T-helper 1 cell treated with Interleukin-12 subunit alpha and Interleukin-12 subunit beta and Interleukin-4 antibody, amounts not matched to agents 30 μg/mL and 1 μg/mL, for 36 hours (primary cell): ENCODE data around the gene HTR3B.

Source experiments
- H3K27ac Mint-ChIP-seq: one replicate; pipeline ENCODE4 v1.8.0; 2021; ENCODE audit warnings: mild to moderate bottlenecking, mixed read lengths
- H3K27me3 Mint-ChIP-seq: one replicate; pipeline ENCODE4 v1.8.0; 2021; ENCODE audit warnings: low read depth, mixed read lengths
- H3K36me3 Mint-ChIP-seq: one replicate; pipeline ENCODE4 v1.8.0; 2021; ENCODE audit warnings: low read depth, mixed read lengths
- H3K4me1 Mint-ChIP-seq: one replicate; pipeline ENCODE4 v1.8.0; 2021; ENCODE audit warnings: low read depth, mixed read lengths
- H3K4me3 Mint-ChIP-seq: one replicate; pipeline ENCODE4 v1.8.0; 2021; ENCODE audit warnings: mild to moderate bottlenecking, moderate library complexity, mixed read lengths
- H3K9me3 Mint-ChIP-seq: one replicate; pipeline ENCODE4 v1.8.0; 2021; ENCODE audit warnings: mixed read lengths

Gene HTR3B

DNA sequence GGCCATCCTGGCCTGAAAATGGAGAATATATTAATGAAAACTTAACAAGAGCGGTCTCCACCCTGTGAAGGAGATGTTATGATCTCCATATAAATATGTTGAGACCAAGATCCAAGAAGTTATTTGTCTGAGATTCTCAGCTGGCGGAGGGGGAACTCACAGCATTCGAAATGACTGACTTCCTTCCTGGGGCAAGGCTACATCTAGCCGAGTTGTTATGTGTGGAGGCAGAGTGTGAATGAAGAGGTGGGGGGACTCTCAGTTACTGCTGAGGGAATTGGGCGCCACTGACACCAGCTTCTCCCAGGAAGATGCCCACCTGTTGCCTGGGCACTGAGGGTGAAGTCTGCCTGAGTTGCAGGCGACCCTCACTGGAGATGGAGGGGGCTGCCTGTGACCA, 76.2 kb downstream of the HTR3B start:
- Mint-ChIP-seq H3K27me3 (peaks cover 4% of the 10 kb centered on the region), H3K4me1 (no peaks in the 10 kb centered on the region), H3K9me3 (no peaks in the 10 kb centered on the region), H3K4me3 (no peak overlapping the region), H3K27ac (no peak overlapping the region), H3K36me3 (no peaks in the 10 kb centered on the region)

DNA sequence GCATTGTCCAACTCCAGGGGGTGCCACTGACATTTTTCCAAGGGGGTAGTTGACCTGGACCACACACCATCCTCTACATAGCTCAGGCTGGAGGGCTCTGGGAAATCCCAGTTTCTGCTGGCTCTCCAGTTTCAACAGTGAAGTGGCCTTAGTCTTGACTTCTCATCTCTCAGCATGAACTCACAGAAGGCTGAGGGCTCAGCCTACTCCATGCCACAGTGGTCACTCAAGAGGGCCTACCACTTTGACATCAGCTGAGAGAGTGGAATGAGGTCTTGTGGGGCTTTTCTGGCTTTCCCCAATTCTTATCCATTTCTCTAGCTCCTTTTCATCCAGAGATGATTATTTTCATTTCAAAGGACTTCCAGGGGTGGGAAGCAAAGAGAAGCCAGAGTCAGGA, 77.7 kb downstream of the HTR3B start:
- no peaks in the 10 kb centered on the region for H3K36me3 Mint-ChIP-seq
- H3K4me3 Mint-ChIP-seq: no peak overlapping the region
- H3K27me3 Mint-ChIP-seq: peaks cover 2% of the 10 kb centered on the region
- no peaks in the 10 kb centered on the region for H3K4me1 Mint-ChIP-seq
- no peaks in the 10 kb centered on the region for H3K9me3 Mint-ChIP-seq
- H3K27ac Mint-ChIP-seq: no peak overlapping the region

DNA sequence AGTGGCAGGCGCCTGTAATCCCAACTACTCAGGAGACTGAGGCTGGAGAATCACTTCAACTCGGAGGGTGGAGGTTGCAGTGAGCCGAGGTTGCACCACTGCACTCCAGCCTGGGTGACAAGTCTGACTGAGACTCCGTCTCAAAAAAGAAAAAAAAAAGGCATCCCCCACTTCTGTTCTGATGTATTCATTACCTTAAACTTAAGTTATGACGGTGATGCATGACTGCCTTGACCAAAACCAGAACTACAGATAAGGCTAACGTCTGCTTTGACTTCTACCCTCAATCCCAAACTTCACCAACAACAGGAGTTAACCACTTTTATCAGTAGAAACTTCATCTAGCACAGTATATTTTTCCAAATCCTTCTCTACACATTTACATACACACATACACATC, 80.2 kb downstream of the HTR3B start:
- Mint-ChIP-seq H3K36me3 (no peaks in the 10 kb centered on the region), H3K4me1 (no peaks in the 10 kb centered on the region), H3K27ac (no peak overlapping the region), H3K9me3 (no peaks in the 10 kb centered on the region), H3K4me3 (no peak overlapping the region), H3K27me3 (no peaks in the 10 kb centered on the region)

DNA sequence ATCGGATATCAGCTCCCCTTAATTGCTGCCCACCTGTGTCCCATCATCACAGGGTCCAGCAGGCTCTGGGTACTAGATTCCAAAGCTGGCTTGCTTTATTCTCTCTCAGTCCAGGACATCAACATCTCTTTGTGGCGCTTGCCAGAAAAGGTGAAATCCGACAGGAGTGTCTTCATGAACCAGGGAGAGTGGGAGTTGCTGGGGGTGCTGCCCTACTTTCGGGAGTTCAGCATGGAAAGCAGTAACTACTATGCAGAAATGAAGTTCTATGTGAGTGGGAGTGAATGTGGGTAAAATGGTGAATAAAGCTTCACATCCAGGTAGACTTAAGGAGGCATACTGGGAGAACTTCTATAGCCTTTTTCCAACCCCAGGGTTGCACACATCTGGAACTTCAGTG, 81.3 kb downstream of the HTR3B start:
- Mint-ChIP-seq H3K27ac (no peak overlapping the region), H3K36me3 (no peaks in the 10 kb centered on the region), H3K9me3 (no peaks in the 10 kb centered on the region), H3K4me1 (no peaks in the 10 kb centered on the region), H3K27me3 (no peaks in the 10 kb centered on the region), H3K4me3 (no peak overlapping the region)

DNA sequence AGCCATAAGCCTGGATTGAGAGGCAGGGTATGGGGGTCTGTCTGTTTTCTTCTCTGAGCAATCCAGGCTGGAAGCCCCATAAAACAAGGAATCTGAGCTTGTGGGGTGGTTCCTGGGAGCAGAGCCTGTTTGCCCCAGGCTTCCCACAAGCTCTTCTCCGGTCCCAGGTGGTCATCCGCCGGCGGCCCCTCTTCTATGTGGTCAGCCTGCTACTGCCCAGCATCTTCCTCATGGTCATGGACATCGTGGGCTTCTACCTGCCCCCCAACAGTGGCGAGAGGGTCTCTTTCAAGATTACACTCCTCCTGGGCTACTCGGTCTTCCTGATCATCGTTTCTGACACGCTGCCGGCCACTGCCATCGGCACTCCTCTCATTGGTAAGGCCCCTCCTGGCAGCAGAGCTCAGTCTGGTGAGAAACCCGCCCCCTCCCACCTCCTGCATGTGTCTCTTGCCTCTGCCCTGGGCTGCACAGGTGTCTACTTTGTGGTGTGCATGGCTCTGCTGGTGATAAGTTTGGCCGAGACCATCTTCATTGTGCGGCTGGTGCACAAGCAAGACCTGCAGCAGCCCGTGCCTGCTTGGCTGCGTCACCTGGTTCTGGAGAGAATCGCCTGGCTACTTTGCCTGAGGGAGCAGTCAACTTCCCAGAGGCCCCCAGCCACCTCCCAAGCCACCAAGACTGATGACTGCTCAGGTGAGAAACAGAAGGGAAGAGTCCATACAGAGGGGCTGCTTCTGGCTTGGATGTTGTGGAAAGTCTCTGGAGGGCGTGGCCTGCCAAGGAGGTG, 82.0 kb downstream of the HTR3B start:
- no peaks in the 10 kb centered on the region for H3K36me3 Mint-ChIP-seq
- H3K27me3 Mint-ChIP-seq: no peaks in the 10 kb centered on the region
- no peak overlapping the region for H3K4me3 Mint-ChIP-seq
- no peak overlapping the region for H3K27ac Mint-ChIP-seq
- H3K9me3 Mint-ChIP-seq: no peaks in the 10 kb centered on the region
- no peaks in the 10 kb centered on the region for H3K4me1 Mint-ChIP-seq

DNA sequence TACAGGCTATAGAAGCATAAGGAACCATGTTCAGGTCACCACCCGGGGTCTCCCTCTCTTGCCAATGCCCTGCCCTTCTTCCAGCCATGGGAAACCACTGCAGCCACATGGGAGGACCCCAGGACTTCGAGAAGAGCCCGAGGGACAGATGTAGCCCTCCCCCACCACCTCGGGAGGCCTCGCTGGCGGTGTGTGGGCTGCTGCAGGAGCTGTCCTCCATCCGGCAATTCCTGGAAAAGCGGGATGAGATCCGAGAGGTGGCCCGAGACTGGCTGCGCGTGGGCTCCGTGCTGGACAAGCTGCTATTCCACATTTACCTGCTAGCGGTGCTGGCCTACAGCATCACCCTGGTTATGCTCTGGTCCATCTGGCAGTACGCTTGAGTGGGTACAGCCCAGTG, 84.8 kb downstream of the HTR3B start:
- Mint-ChIP-seq H3K36me3 (no peaks in the 10 kb centered on the region), H3K4me3 (no peak overlapping the region), H3K9me3 (no peaks in the 10 kb centered on the region), H3K27me3 (no peaks in the 10 kb centered on the region), H3K27ac (no peak overlapping the region), H3K4me1 (no peaks in the 10 kb centered on the region)

DNA sequence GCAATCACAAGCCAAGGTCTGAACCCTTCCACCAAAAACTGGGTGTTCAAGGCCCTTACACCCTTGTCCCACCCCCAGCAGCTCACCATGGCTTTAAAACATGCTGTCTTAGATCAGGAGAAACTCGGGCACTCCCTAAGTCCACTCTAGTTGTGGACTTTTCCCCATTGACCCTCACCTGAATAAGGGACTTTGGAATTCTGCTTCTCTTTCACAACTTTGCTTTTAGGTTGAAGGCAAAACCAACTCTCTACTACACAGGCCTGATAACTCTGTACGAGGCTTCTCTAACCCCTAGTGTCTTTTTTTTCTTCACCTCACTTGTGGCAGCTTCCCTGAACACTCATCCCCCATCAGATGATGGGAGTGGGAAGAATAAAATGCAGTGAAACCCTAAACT, 85.3 kb downstream of the HTR3B start:
- Mint-ChIP-seq H3K36me3 (no peaks in the 10 kb centered on the region), H3K4me1 (no peaks in the 10 kb centered on the region), H3K27me3 (no peaks in the 10 kb centered on the region), H3K27ac (no peak overlapping the region), H3K9me3 (no peaks in the 10 kb centered on the region), H3K4me3 (no peak overlapping the region)

DNA sequence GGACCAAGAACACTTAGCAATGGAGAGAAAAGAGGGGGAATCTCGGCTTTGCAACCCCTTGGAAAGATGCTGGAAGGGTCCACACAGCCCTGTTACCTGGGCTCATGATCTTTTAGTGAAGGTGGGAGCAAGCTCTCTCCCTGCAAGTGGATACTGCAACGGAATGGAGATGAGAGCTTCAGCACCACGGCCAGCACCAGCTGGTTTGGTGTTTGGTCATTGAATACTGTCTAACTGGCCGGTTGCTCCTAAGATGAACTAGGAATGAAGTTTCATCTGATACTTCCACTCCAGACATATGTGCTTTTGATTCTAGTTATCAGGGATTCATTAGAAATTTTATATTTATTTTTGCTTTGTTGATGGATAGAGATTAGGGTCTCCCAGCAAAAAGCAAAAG, 86.6 kb downstream of the HTR3B start:
- no peaks in the 10 kb centered on the region for H3K36me3 Mint-ChIP-seq
- H3K4me1 Mint-ChIP-seq: no peaks in the 10 kb centered on the region
- no peak overlapping the region for H3K4me3 Mint-ChIP-seq
- H3K9me3 Mint-ChIP-seq: no peaks in the 10 kb centered on the region
- H3K27me3 Mint-ChIP-seq: no peaks in the 10 kb centered on the region
- no peak overlapping the region for H3K27ac Mint-ChIP-seq

DNA sequence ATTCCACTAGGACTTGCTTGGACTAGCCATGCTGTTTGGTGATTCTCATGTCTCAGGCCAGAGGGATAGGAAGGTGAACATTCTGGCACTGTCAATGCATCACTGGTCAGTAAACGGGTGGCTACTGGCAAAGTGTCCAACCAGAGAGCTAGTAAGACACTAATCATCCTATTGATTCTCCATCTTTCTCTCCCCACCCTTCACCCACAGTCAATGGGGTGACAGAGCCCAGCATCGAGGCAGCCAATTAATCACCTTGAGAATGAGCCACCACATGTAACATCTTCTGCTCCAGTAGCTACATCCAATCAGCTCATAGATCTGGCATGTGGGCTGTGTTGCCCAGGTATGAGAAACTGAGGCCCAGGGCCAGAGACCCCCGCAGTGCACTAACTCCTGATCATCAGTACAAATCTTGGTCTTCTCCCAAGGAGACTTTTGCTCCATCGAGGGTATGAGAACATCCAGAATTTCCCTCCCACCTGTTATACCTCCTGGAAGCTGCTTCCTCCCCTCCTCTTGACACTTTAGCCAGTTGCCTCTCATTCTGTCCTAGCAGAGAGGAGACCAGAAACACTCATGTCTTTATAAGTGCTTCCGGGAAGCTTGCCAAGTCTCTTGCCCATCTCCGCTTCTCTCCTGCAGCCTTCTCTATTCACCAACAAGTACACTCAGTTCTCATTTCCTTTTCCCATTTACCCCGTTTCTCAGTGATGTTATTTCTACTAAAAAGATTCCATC, 87.3 kb downstream of the HTR3B start:
- H3K4me3 Mint-ChIP-seq: no peak overlapping the region
- no peaks in the 10 kb centered on the region for H3K27me3 Mint-ChIP-seq
- H3K36me3 Mint-ChIP-seq: no peaks in the 10 kb centered on the region
- no peaks in the 10 kb centered on the region for H3K9me3 Mint-ChIP-seq
- no peaks in the 10 kb centered on the region for H3K4me1 Mint-ChIP-seq
- H3K27ac Mint-ChIP-seq: no peak overlapping the region

DNA sequence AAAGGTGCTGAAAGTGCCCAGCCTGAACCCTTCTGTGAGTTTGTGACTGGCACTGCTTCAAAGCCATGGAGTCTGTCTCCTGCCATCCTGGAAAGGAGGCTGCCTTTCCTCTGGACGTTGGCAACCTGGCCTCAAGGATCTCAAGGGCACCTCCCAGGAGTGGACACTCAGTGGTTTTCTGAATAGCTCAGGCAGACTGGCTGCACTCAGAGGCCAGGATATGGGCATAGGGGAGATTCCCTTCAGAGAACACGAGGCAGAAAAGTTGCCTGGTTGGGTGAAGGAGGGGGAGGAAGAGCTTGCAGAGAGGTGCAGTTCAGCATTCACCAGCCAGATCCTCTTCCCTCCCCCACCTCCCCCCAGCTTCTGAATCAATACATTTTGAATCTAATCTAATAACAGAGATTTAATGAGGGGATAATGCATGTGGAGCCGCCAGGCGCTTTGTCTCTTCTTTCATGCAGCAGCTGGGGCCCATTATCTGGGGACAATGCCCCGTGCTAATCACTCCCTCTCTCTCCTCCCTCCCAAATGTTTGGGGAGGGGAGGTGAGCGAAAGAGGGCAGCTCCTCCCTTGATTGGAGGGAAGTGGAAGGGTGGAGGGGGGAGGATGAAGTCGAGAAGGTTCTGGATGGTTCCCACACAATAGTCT, 88.0 kb downstream of the HTR3B start:
- Mint-ChIP-seq H3K4me3 (no peak overlapping the region), H3K9me3 (no peaks in the 10 kb centered on the region), H3K36me3 (no peaks in the 10 kb centered on the region), H3K27me3 (peaks cover 2% of the 10 kb centered on the region), H3K27ac (no peak overlapping the region), H3K4me1 (no peaks in the 10 kb centered on the region)

DNA sequence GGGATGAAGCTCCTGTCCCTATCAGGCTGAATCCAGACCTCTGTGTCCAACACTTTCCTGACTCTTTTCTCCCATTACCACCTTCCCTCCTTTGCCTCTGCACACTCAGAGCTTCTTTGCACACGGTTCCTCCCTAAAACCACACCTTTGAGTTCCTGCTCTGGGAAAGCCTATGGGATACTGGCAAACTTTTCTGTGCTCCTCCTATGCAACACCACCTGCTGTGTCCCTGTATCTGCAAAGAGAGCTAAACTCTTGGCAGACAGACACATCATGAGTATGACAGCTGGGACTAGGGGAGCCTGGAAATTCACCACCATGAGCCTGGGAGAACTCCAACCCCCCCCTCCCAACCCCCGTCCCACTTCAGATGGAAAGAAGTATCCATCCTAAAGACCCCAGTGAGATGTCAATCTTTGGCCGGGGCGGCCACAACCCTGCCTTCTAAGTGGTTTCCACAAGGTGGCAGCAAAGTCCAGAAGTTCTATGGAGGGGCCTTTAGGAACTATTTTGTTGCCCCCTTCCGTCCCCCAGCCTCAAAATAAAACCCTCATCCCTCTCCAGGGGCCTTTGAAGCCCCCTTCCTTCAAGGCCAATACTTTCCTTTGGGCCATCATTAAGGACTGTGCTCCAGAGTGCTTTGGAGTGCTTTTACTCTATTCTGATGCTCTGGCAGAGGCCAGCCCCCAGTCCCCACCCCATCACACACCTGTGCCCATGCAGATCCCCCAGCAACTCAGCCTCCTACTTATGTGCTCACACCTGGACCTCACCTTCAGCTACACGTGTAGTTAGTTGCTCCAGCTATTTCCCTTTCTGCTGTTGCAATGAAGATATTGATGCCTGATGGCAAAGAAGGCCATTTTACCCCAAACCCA, 89.7 kb downstream of the HTR3B start:
- H3K36me3 Mint-ChIP-seq: no peaks in the 10 kb centered on the region
- H3K4me1 Mint-ChIP-seq: no peaks in the 10 kb centered on the region
- H3K27me3 Mint-ChIP-seq: peaks cover 3% of the 10 kb centered on the region
- no peaks in the 10 kb centered on the region for H3K9me3 Mint-ChIP-seq
- no peak overlapping the region for H3K4me3 Mint-ChIP-seq
- H3K27ac Mint-ChIP-seq: no peak overlapping the region
